H9 (cell line): ENCODE results near the gene IGF2BP3. TPM values are rescaled to one million over a fixed set of nuclear protein-coding genes. Genes with fewer than 3 reads are reported as not detected.

Source experiments
- DNase-seq: peaks from one replicate; pipeline ENCODE4 v3.0.0-alpha.2; 2017
- H2AFZ ChIP-seq: one replicate; pipeline ENCODE4 v1.6.1; 2013; ENCODE audit warnings: mild to moderate bottlenecking, low read length, control low read depth, moderate library complexity
- H2AK5ac ChIP-seq: 2 replicates; pipeline ENCODE4 v1.6.1; 2013; ENCODE audit warnings: low read length, control low read depth, mixed read lengths; ENCODE audit not compliant: insufficient read length
- H2BK120ac ChIP-seq: one replicate; pipeline ENCODE4 v1.6.1; 2013; ENCODE audit warnings: low read depth, mild to moderate bottlenecking, low read length, control low read depth, inconsistent platforms; ENCODE audit not compliant: poor library complexity, severe bottlenecking
- H2BK12ac ChIP-seq: 2 replicates; pipeline ENCODE4 v1.6.1; 2013; ENCODE audit warnings: low read length, control low read depth, mixed read lengths, low read depth; ENCODE audit not compliant: insufficient read length
- H2BK15ac ChIP-seq: 2 replicates; pipeline ENCODE4 v1.6.1; 2013; ENCODE audit warnings: low read depth, low read length, control low read depth
- H2BK20ac ChIP-seq: one replicate; pipeline ENCODE4 v1.6.1; 2013; ENCODE audit warnings: low read depth, mild to moderate bottlenecking, low read length, control low read depth, inconsistent platforms; ENCODE audit not compliant: poor library complexity, severe bottlenecking
- H2BK5ac ChIP-seq: 2 replicates; pipeline ENCODE4 v1.6.1; 2013; ENCODE audit warnings: low read length, control low read depth, mixed read lengths; ENCODE audit not compliant: insufficient read length
- H3K14ac ChIP-seq: 2 replicates; pipeline ENCODE4 v1.6.1; 2013; ENCODE audit warnings: low read length, control low read depth; ENCODE audit not compliant: insufficient read depth
- H3K18ac ChIP-seq: 2 replicates; pipeline ENCODE4 v1.6.1; 2013; ENCODE audit warnings: low read depth, mild to moderate bottlenecking, mixed read lengths, low read length, control low read depth; ENCODE audit not compliant: insufficient read length
- H3K23ac ChIP-seq: 2 replicates; pipeline ENCODE4 v1.6.1; 2013; ENCODE audit warnings: low read length, control low read depth, mixed read lengths, low read depth; ENCODE audit not compliant: insufficient read length
- H3K23me2 ChIP-seq: 2 replicates; pipeline ENCODE4 v1.6.1; 2013; ENCODE audit warnings: low read depth, mild to moderate bottlenecking, mixed read lengths, low read length, control low read depth; ENCODE audit not compliant: insufficient read length, poor library complexity, severe bottlenecking
- H3K27ac ChIP-seq: 2 replicates; pipeline ENCODE4 v1.5.1; 2013; ENCODE audit warnings: low read length, control low read depth, mixed read lengths, low read depth; ENCODE audit not compliant: insufficient read length
- H3K27me3 ChIP-seq: 2 replicates; pipeline ENCODE4 v1.6.1; 2013; ENCODE audit warnings: low read length, control low read depth, inconsistent platforms; ENCODE audit not compliant: insufficient read depth
- H3K4ac ChIP-seq: 2 replicates; pipeline ENCODE4 v1.6.1; 2013; ENCODE audit warnings: low read depth, mild to moderate bottlenecking, control low read depth, inconsistent platforms, low read length, moderate library complexity
- H3K4me1 ChIP-seq: 2 replicates; pipeline ENCODE4 v1.6.1; 2013; ENCODE audit warnings: low read length, control low read depth, inconsistent platforms; ENCODE audit not compliant: insufficient read depth
- H3K4me2 ChIP-seq: 2 replicates; pipeline ENCODE4 v1.6.1; 2013; ENCODE audit warnings: low read length, control low read depth, mixed read lengths; ENCODE audit not compliant: insufficient read length, insufficient read depth
- H3K56ac ChIP-seq: 2 replicates; pipeline ENCODE4 v1.6.1; 2013; ENCODE audit warnings: low read depth, mild to moderate bottlenecking, mixed read lengths, low read length, control low read depth; ENCODE audit not compliant: insufficient read length
- H3K79me1 ChIP-seq: 2 replicates; pipeline ENCODE4 v1.6.1; 2013; ENCODE audit warnings: low read depth, mild to moderate bottlenecking, moderate library complexity, low read length, control low read depth, inconsistent platforms; ENCODE audit not compliant: insufficient read depth, poor library complexity, severe bottlenecking
- H3K79me2 ChIP-seq: 2 replicates; pipeline ENCODE4 v1.6.1; 2013; ENCODE audit warnings: low read length, control low read depth, inconsistent platforms; ENCODE audit not compliant: insufficient read depth
- H3K9ac ChIP-seq: 2 replicates; pipeline ENCODE4 v1.6.1; 2013; ENCODE audit warnings: low read length, control low read depth, mixed read lengths; ENCODE audit not compliant: insufficient read length; ENCODE audit errors: extremely low read depth
- H3K9me3 ChIP-seq: one replicate; pipeline ENCODE4 v1.6.1; 2013; ENCODE audit warnings: low read depth, low read length, inconsistent platforms; ENCODE audit not compliant: control insufficient read depth
- H3T11ph ChIP-seq: one replicate; pipeline ENCODE4 v1.6.1; 2013; ENCODE audit warnings: mild to moderate bottlenecking, low read length, control low read depth, inconsistent platforms
- H4K20me1 ChIP-seq: one replicate; pipeline ENCODE4 v1.6.1; 2013; ENCODE audit not compliant: control insufficient read depth, insufficient read length, insufficient read depth
- H4K5ac ChIP-seq: 2 replicates; pipeline ENCODE4 v1.6.1; 2013; ENCODE audit warnings: low read depth, mild to moderate bottlenecking, mixed read lengths, low read length, control low read depth; ENCODE audit not compliant: insufficient read length
- H4K8ac ChIP-seq: replicated peaks from 2 replicates; pipeline ENCODE4 v1.6.1; 2013; ENCODE audit warnings: low read length, control low read depth, mixed read lengths, low read depth; ENCODE audit not compliant: insufficient read length
- H4K91ac ChIP-seq: 2 replicates; pipeline ENCODE4 v1.6.1; 2013; ENCODE audit warnings: low read depth, mild to moderate bottlenecking, moderate library complexity, mixed read lengths, low read length, control low read depth; ENCODE audit not compliant: insufficient read length
- H3K27ac Mint-ChIP-seq, 3 experiments: 2 replicates in 2 of 3; 3 replicates in 1 of 3; pipeline ENCODE4 v1.8.0; 2020 to 2021; ENCODE audit warnings: mixed read lengths in 3 of 3, mild to moderate bottlenecking in 1 of 3, moderate library complexity in 1 of 3
- H3K27me3 Mint-ChIP-seq: 2 replicates; pipeline ENCODE4 v1.8.0; 2021; ENCODE audit warnings: low read depth, mild to moderate bottlenecking, moderate library complexity, mixed read lengths
- H3K36me3 Mint-ChIP-seq, 3 experiments: 2 replicates in 2 of 3; 3 replicates in 1 of 3; pipeline ENCODE4 v1.8.0; 2020 to 2021; ENCODE audit warnings: low read depth in 3 of 3, mixed read lengths in 3 of 3; ENCODE audit not compliant: insufficient read depth in 1 of 3
- H3K4me1 Mint-ChIP-seq, 2 experiments: 2 replicates each; pipeline ENCODE4 v1.8.0; 2020; ENCODE audit warnings: mixed read lengths in 2 of 2
- H3K4me3 Mint-ChIP-seq, 2 experiments: 2 replicates in 1 of 2; 3 replicates in 1 of 2; pipeline ENCODE4 v1.8.0; 2020 to 2021; ENCODE audit warnings: mild to moderate bottlenecking in 2 of 2, mixed read lengths in 2 of 2, moderate library complexity in 1 of 2
- H3K9me3 Mint-ChIP-seq, 2 experiments: 2 replicates in 1 of 2; 3 replicates in 1 of 2; pipeline ENCODE4 v1.8.0; 2020; ENCODE audit warnings: mild to moderate bottlenecking in 2 of 2, mixed read lengths in 2 of 2, moderate library complexity in 1 of 2
- CTCF ChIP-seq: fragments of 200-600 bp; sonication (generic); conservative IDR thresholded peaks from 3 replicates; pipeline ENCODE4 v1.8.0; 2021; ENCODE audit warnings: antibody characterized with exemption, mild to moderate bottlenecking
- WGBS: extraction: QIAGEN DNeasy Blood & Tissue Kit; methylation state at CpG from one replicate; pipeline ENCODE4 v1.1.7; 2013; ENCODE audit warnings: missing lambda C conversion rate, low lambda C conversion rate, mixed read lengths; ENCODE audit not compliant: insufficient read length; ENCODE audit errors: extremely low coverage; 5-methylcytosine and 5-hydroxymethylcytosine counted together
- total RNA-seq: library from RNA; stranded (reverse); gene quantifications from 2 replicates; pipeline ENCODE4 v1.2.1, GENCODE V29; 2021

IGF2BP3 gene
- total RNA-seq, 1 experiment from 2014 or later, result 197 TPM

- Histone ChIP-seq H4K91ac (no peak overlapping the region), H3K27ac (no peak overlapping the region), H3K56ac (no peak overlapping the region), H3K23ac (no peak overlapping the region), H2BK120ac (no peak overlapping the region), H3K14ac (no peak overlapping the region), H2BK5ac (no peak overlapping the region), H3K9ac (no peak overlapping the region), H3K79me2 (peaks cover 13% of the 10 kb centered on the region; the same call in 1 of the 2 replicates), H2BK20ac (no peak overlapping the region), H2BK12ac (no peak overlapping the region), H3K4me1 (peaks cover 2% of the 10 kb centered on the region; the same call in 1 of the 2 replicates), H4K20me1 (no peaks in the 10 kb centered on the region), H2AK5ac (no peak overlapping the region), H3K27me3 (no peaks in the 10 kb centered on the region), H2AFZ (no peak overlapping the region), H3K4ac (no peak overlapping the region), H3K79me1 (peaks cover 18% of the 10 kb centered on the region), H2BK15ac (no peak overlapping the region), H3K23me2 (no peaks in the 10 kb centered on the region), H4K8ac (no peak overlapping the region), H3K4me2 (no peak overlapping the region), H4K5ac (no peak overlapping the region), H3K18ac (no peak overlapping the region), H3K9me3 (no peaks in the 10 kb centered on the region), H3T11ph (no peak overlapping the region)
- Mint-ChIP-seq H3K36me3 (peaks cover 12 to 41% (median 34%) of the 10 kb centered on the region in 3 experiments), H3K4me3 (no peak overlapping the region), H3K27me3 (no peaks in the 10 kb centered on the region), H3K27ac (peak overlapping the region in 1 of 3 experiments; percentile 45; a peak in 2 of 7 replicates), H3K9me3 (no peaks in the 10 kb centered on the region), H3K4me1 (peaks cover 33 to 48% of the 10 kb centered on the region in 2 experiments)
- no peak for DNase-seq
- TF ChIP-seq CTCF, result no peak
- WGBS, result no CpG with 5 or more reads among the region's 4 CpGs
These were observed 97.7 kb downstream of the IGF2BP3 start for GRCh38 chr7:23372611-23373010.
